GM12878 (cell line): ENCODE results near the gene DNAJA1.

Source experiments
- CTCF ChIP-seq, 3 experiments: IDR thresholded peaks in 2 of 3; conservative IDR thresholded peaks in 1 of 3; 2 replicates each; pipeline ENCODE4 v1.5.1; 2011; ENCODE audit warnings: low read depth in 3 of 3, low read length in 3 of 3, mild to moderate bottlenecking in 3 of 3, control low read depth in 2 of 3, moderate library complexity in 2 of 3, inconsistent platforms in 1 of 3, mixed read lengths in 1 of 3; ENCODE audit not compliant: control insufficient read depth in 2 of 3, insufficient read depth in 1 of 3; ENCODE audit errors: extremely low read depth in 1 of 3
- GABPA ChIP-seq: IDR thresholded peaks from 2 replicates; pipeline ENCODE4 v1.6.1; 2014; ENCODE audit warnings: antibody characterized with exemption, low read depth, mild to moderate bottlenecking, inconsistent platforms
- HDAC6 ChIP-seq: fragments of 200-600 bp; sonication (generic); IDR thresholded peaks from one replicate; pipeline ENCODE4 v1.8.0; 2017; ENCODE audit warnings: antibody characterized with exemption; ENCODE audit not compliant: unreplicated experiment
- JUND ChIP-seq: IDR thresholded peaks from 2 replicates; pipeline ENCODE4 v1.6.1; 2012; ENCODE audit warnings: low read depth, mild to moderate bottlenecking, low read length, improper control_type of control experiment, moderate library complexity
- MEF2A ChIP-seq: IDR thresholded peaks from 2 replicates; pipeline ENCODE4 v1.6.1; 2011; ENCODE audit warnings: low read depth, mild to moderate bottlenecking, low read length, moderate library complexity; ENCODE audit not compliant: insufficient read depth
- RAD21 ChIP-seq: IDR thresholded peaks from 2 replicates; pipeline ENCODE4 v1.6.1; 2011; ENCODE audit warnings: mild to moderate bottlenecking, low read depth, low read length, moderate library complexity; ENCODE audit not compliant: insufficient read depth
- SIN3A ChIP-seq: IDR thresholded peaks from 2 replicates; pipeline ENCODE4 v1.6.1; 2012; ENCODE audit warnings: low read depth, low read length, improper control_type of control experiment
- SUZ12 ChIP-seq: fragments of 200-600 bp; sonication (generic); IDR thresholded peaks from one replicate; pipeline ENCODE4 v1.6.1; 2018; ENCODE audit warnings: antibody characterized with exemption, mild to moderate bottlenecking; ENCODE audit not compliant: unreplicated experiment
- TARDBP ChIP-seq: IDR thresholded peaks from 2 replicates; pipeline ENCODE4 v1.6.1; 2016; ENCODE audit warnings: borderline replicate concordance
- USF2 ChIP-seq: IDR thresholded peaks from 2 replicates; pipeline ENCODE4 v1.6.1; 2011; ENCODE audit warnings: low read depth, low read length, improper control_type of control experiment, borderline replicate concordance
- ZBTB33 ChIP-seq: fragments of 450-650 bp; IDR thresholded peaks from 2 replicates; pipeline ENCODE4 v1.6.1; 2017; ENCODE audit warnings: mild to moderate bottlenecking

GRCh38 chr9:32991897-32992594 lies 33.0 kb upstream of the DNAJA1 start:
- TF ChIP-seq HDAC6 (no peak), SIN3A (no peak), CTCF (IDR thresholded peaks at IDR 0.05 in 2 of 3, conservative IDR thresholded peaks at IDR 0.05 in 1 of 3; ENCODE audit: control insufficient read depth in 2 of 3, extremely low read depth in 1 of 3, insufficient read depth in 1 of 3, low read depth in 3 of 3, low read length in 3 of 3) (no peak), SUZ12 (no peak), GABPA (no peak), ZBTB33 (no peak), JUND (no peak), MEF2A (no peak), TARDBP (no peak), USF2 (no peak), RAD21 (no peak)
